HepG2 (cell line): ENCODE measurements around the gene GNB1. TPM values are rescaled to one million over a fixed set of nuclear protein-coding genes. Genes with fewer than 3 reads are reported as not detected.

Experiments
- FOXA3 ChIP-seq: IDR thresholded peaks from 2 replicates; pipeline ENCODE4 v1.6.1; 2016; ENCODE audit warnings: missing genetic modification reagents, missing compliant biosample characterization
- GATAD1 ChIP-seq: IDR thresholded peaks from 2 replicates; pipeline ENCODE4 v1.6.1; 2016; ENCODE audit warnings: missing genetic modification reagents, missing compliant biosample characterization
- HNRNPL ChIP-seq: fragments of 200-400 bp; formaldehyde crosslinking; IDR thresholded peaks from 2 replicates; pipeline ENCODE4 v1.6.1; 2017; ENCODE audit warnings: mild to moderate bottlenecking, low read depth, low read length
- KAT8 ChIP-seq: IDR thresholded peaks from 2 replicates; pipeline ENCODE4 v1.6.1; 2016; ENCODE audit warnings: missing genetic modification reagents, missing compliant biosample characterization
- KDM4B ChIP-seq: sonication (generic); formaldehyde crosslinking; IDR thresholded peaks from 2 replicates; pipeline ENCODE4 v1.4.0; 2020; ENCODE audit warnings: missing genetic modification reagents
- KMT2B ChIP-seq: IDR thresholded peaks from 2 replicates; pipeline ENCODE4 v1.6.1; 2016; ENCODE audit warnings: missing genetic modification reagents, missing compliant biosample characterization
- MBD4 ChIP-seq: IDR thresholded peaks from 2 replicates; pipeline ENCODE4 v1.6.1; 2012; ENCODE audit warnings: low read length, inconsistent platforms, borderline replicate concordance
- NPAS2 ChIP-seq: sonication (generic); formaldehyde crosslinking; IDR thresholded peaks from 2 replicates; pipeline ENCODE4 v1.8.0; 2022; ENCODE audit warnings: mild to moderate bottlenecking, missing genetic modification reagents, borderline replicate concordance
- ONECUT2 ChIP-seq: sonication (generic); formaldehyde crosslinking; IDR thresholded peaks from 2 replicates; pipeline ENCODE4 v1.4.0; 2020; ENCODE audit warnings: missing genetic modification reagents
- PRDM10 ChIP-seq: sonication (generic); formaldehyde crosslinking; IDR thresholded peaks from 2 replicates; pipeline ENCODE4 v1.4.0; 2020; ENCODE audit warnings: low read depth, missing genetic modification reagents
- REPIN1 ChIP-seq: sonication (generic); formaldehyde crosslinking; IDR thresholded peaks from 2 replicates; pipeline ENCODE4 v1.8.0; 2022; ENCODE audit warnings: missing genetic modification reagents, low read depth, mild to moderate bottlenecking, borderline replicate concordance
- ZBTB38 ChIP-seq: sonication (generic); formaldehyde crosslinking; IDR thresholded peaks from 2 replicates; pipeline ENCODE4 v1.5.1; 2020; ENCODE audit warnings: mild to moderate bottlenecking, missing genetic modification reagents
- ZGPAT ChIP-seq: IDR thresholded peaks from 2 replicates; pipeline ENCODE4 v1.6.1; 2016; ENCODE audit warnings: mild to moderate bottlenecking
- ZNF281 ChIP-seq: sonication (generic); formaldehyde crosslinking; IDR thresholded peaks from 2 replicates; pipeline ENCODE4 v1.4.0; 2020; ENCODE audit warnings: missing genetic modification reagents, borderline replicate concordance
- ZNF546 ChIP-seq: sonication (generic); formaldehyde crosslinking; conservative IDR thresholded peaks from 2 replicates; pipeline ENCODE4 v1.8.1; 2023; ENCODE audit warnings: mild to moderate bottlenecking, missing genetic modification reagents
- ZNF574 ChIP-seq: sonication (generic); formaldehyde crosslinking; IDR thresholded peaks from 2 replicates; pipeline ENCODE4 v1.4.0; 2020; ENCODE audit warnings: missing genetic modification reagents
- ZNF773 ChIP-seq: sonication (generic); formaldehyde crosslinking; IDR thresholded peaks from 2 replicates; pipeline ENCODE4 v1.4.0; 2020; ENCODE audit warnings: missing genetic modification reagents, borderline replicate concordance
- ZNF777 ChIP-seq: sonication (generic); formaldehyde crosslinking; IDR thresholded peaks from 2 replicates; pipeline ENCODE4 v1.4.0; 2020; ENCODE audit warnings: missing genetic modification reagents
- polyA plus RNA-seq, 8 experiments: library from polyadenylated mRNA; depleted of rRNA in 3 of 8; stranded (reverse) in 7 of 8; unstranded in 1 of 8; fragments of >200 nt; fragmentation: Illumina TruSeq in 4 of 8; extraction: Trizol in 4 of 8; gene quantifications; 2 replicates each; pipeline versions ENCODE4 v1.2.1 to v1.2.3, GENCODE V29; 2011 to 2016; ENCODE audit warnings: low read depth in 4 of 8, missing spikeins in 1 of 8, mixed read lengths in 1 of 8; ENCODE audit not compliant: insufficient read depth in 1 of 8
- total RNA-seq, 5 experiments: library from RNA; depleted of rRNA; stranded (reverse); fragments of >200 nt; fragmentation: Illumina TruSeq; extraction: Trizol; gene quantifications; 2 replicates each; pipeline ENCODE4 v1.2.3, GENCODE V29; 2016; ENCODE audit warnings: low read depth in 1 of 5

Gene GNB1
- total and polyA plus RNA-seq, 2 of the 13 experiments (the other 11 are each of a cell fraction or from before 2014, with no cell fraction given): 66.2 to 327 TPM

GRCh38 chr1:1782399-1783221 lies 108.3 kb downstream of the GNB1 start (continued):
- TF ChIP-seq ZNF574 (CRISPR knock-in tag) (peak; percentile 11; the same call in 1 of the 2 replicates), KAT8 (CRISPR knock-in tag) (peak; percentile 79), ZNF777 (0 out of 2 replicates have a peak, but pooled peaks have one; percentile 10), ZNF281 (CRISPR knock-in tag) (no peak), ZGPAT (CRISPR knock-in tag) (peak; percentile 65), MBD4 (no peak), GATAD1 (CRISPR knock-in tag) (no peak), NPAS2 (CRISPR knock-in tag) (no peak), ZNF773 (CRISPR knock-in tag) (no peak), KDM4B (CRISPR knock-in tag) (peak; percentile 47; the same call in 1 of the 2 replicates), ZNF546 (peak; percentile 75; the same call in 1 of the 2 replicates), HNRNPL (peak; percentile 79; the same call in 1 of the 2 replicates), ZBTB38 (CRISPR knock-in tag) (0 out of 2 replicates have a peak, but pooled peaks have one; percentile 12), FOXA3 (CRISPR knock-in tag) (peak; percentile 87), REPIN1 (CRISPR knock-in tag) (peak; percentile 44; the same call in 1 of the 2 replicates), KMT2B (CRISPR knock-in tag) (peak; percentile 39), PRDM10 (peak; percentile 69; the same call in 1 of the 2 replicates), ONECUT2 (CRISPR knock-in tag) (no peak)
